HEK293 (cell line): ENCODE results near the gene ACOT2.

ENCODE experiments used
- KLF7 ChIP-seq: fragments of 450-650 bp; formaldehyde crosslinking; IDR thresholded peaks from 2 replicates; pipeline ENCODE4 v1.5.1; 2016; ENCODE audit warnings: missing biosample characterization, missing genetic modification characterization, borderline replicate concordance
- ZBTB11 ChIP-seq: fragments of 450-650 bp; formaldehyde crosslinking; conservative IDR thresholded peaks from 2 replicates; pipeline ENCODE4 v1.5.1; 2016; ENCODE audit warnings: low read depth, missing biosample characterization, missing genetic modification characterization
- ZNF155 ChIP-seq: fragments of 450-650 bp; formaldehyde crosslinking; IDR thresholded peaks from 2 replicates; pipeline ENCODE4 v1.5.1; 2016; ENCODE audit warnings: missing biosample characterization, missing genetic modification characterization
- ZNF777 ChIP-seq: fragments of 450-650 bp; formaldehyde crosslinking; IDR thresholded peaks from 2 replicates; pipeline ENCODE4 v1.5.1; 2017; ENCODE audit warnings: missing biosample characterization, missing genetic modification characterization, borderline replicate concordance

- no peak for TF ChIP-seq ZNF777
- TF ChIP-seq ZNF155 (tag by site-specific recombination) = no peak
- no peak for TF ChIP-seq ZBTB11 (tag by site-specific recombination)
- TF ChIP-seq KLF7 = no peak
Observed at GRCh38 chr14:73591690-73592449, 22.9 kb downstream of the ACOT2 start, which contains the start of gene ACOT4.
